DND-41 (cell line): ENCODE measurements around the gene PACS2.
"Not testable (repeated sequence)": the region's sequence is repeated elsewhere in the genome, so short reads cannot be mapped to it uniquely, and the experiment has no call there.

Experiments
- ATAC-seq: fragments of 200-7000 bp; cut with Tn5 transposase; 3 replicates; pipeline ENCODE4 v1.9.1; 2021; ENCODE audit warnings: low read depth; ENCODE audit not compliant: insufficient read depth
- DNase-seq: peaks from one replicate; pipeline ENCODE4 v3.0.0-alpha.2; 2020
- H2AFZ ChIP-seq: 2 replicates; pipeline ENCODE4 v1.6.0; 2012; ENCODE audit warnings: low read depth, low read length
- H3K27ac ChIP-seq: 2 replicates; pipeline ENCODE4 v1.5.1; 2012; ENCODE audit warnings: low read length, inconsistent platforms
- H3K27me3 ChIP-seq: fragments of 200-600 bp; sonication (generic); 2 replicates; pipeline ENCODE4 v1.6.0; 2012; ENCODE audit warnings: low read length, mild to moderate bottlenecking, inconsistent platforms; ENCODE audit not compliant: insufficient read depth, poor library complexity
- H3K36me3 ChIP-seq: 2 replicates; pipeline ENCODE4 v1.5.1; 2012; ENCODE audit warnings: low read length, inconsistent platforms; ENCODE audit not compliant: insufficient read depth
- H3K4me1 ChIP-seq: 2 replicates; pipeline ENCODE4 v1.5.1; 2012; ENCODE audit warnings: mild to moderate bottlenecking, low read length; ENCODE audit not compliant: insufficient read depth
- H3K4me2 ChIP-seq: 2 replicates; pipeline ENCODE4 v1.6.0; 2012; ENCODE audit warnings: mild to moderate bottlenecking, moderate library complexity, low read length, inconsistent platforms; ENCODE audit not compliant: insufficient read depth
- H3K4me3 ChIP-seq, 2 experiments: fragments of 200-600 bp in 1 of 2; shearing (Covaris generic) in 1 of 2; 2 replicates each; pipeline ENCODE4 v1.5.1; 2012 to 2016; ENCODE audit warnings: inconsistent platforms in 2 of 2, low read length in 2 of 2, mild to moderate bottlenecking in 2 of 2, low read depth in 1 of 2, moderate library complexity in 1 of 2
- H3K79me2 ChIP-seq: 2 replicates; pipeline ENCODE4 v1.6.0; 2012; ENCODE audit warnings: low read length, inconsistent platforms; ENCODE audit not compliant: insufficient read depth
- H3K9ac ChIP-seq: 2 replicates; pipeline ENCODE4 v1.6.0; 2012; ENCODE audit warnings: low read depth, mild to moderate bottlenecking, inconsistent platforms, low read length, moderate library complexity
- H3K9me3 ChIP-seq: 2 replicates; pipeline ENCODE4 v1.5.1; 2012; ENCODE audit warnings: low read length, moderate library complexity, mild to moderate bottlenecking, inconsistent platforms; ENCODE audit not compliant: insufficient read depth, severe bottlenecking
- H4K20me1 ChIP-seq: 2 replicates; pipeline ENCODE4 v1.6.0; 2012; ENCODE audit warnings: low read length; ENCODE audit not compliant: insufficient read depth
- CTCF ChIP-seq: IDR thresholded peaks from 2 replicates; pipeline ENCODE4 v1.5.1; 2012; ENCODE audit warnings: borderline replicate concordance, low read length, moderate library complexity, mild to moderate bottlenecking; ENCODE audit not compliant: poor library complexity, severe bottlenecking; ENCODE audit errors: extremely low read depth
- EZH2 ChIP-seq: IDR thresholded peaks from 3 replicates; pipeline ENCODE4 v1.6.1; 2012; ENCODE audit warnings: borderline replicate concordance, low read depth, mild to moderate bottlenecking, moderate library complexity, low read length, inconsistent platforms; ENCODE audit not compliant: severe bottlenecking

PACS2 gene

GRCh38 chr14:105334383-105335230, 20.1 kb downstream of the PACS2 start:
- Histone ChIP-seq H3K9ac (no peak overlapping the region), H4K20me1 (peaks cover 85% of the 10 kb centered on the region)
- ATAC-seq: no peak

GRCh38 chr14:105335231-105335542, 20.6 kb downstream of the PACS2 start:
- H3K27me3 ChIP-seq, H3K4me3 ChIP-seq, H3K9ac ChIP-seq, H3K4me2 ChIP-seq, H3K9me3 ChIP-seq, DNase-seq, ATAC-seq, H3K36me3 ChIP-seq, H3K27ac ChIP-seq, H2AFZ ChIP-seq, H3K4me1 ChIP-seq: not testable (repeated sequence)
- Histone ChIP-seq H4K20me1 (peaks cover 81% of the 10 kb centered on the region), H3K79me2 (peaks cover 65% of the 10 kb centered on the region)

More at GRCh38 chr14:105334383-105335230, 20.1 kb downstream of the PACS2 start:
- Histone ChIP-seq H3K27me3 (no peaks in the 10 kb centered on the region), H3K4me3 (no peak overlapping the region), H3K4me1 (no peaks in the 10 kb centered on the region), H2AFZ (no peak overlapping the region), H3K79me2 (peaks cover 70% of the 10 kb centered on the region), H3K9me3 (no peaks in the 10 kb centered on the region), H3K27ac (no peak overlapping the region), H3K36me3 (peaks cover 8% of the 10 kb centered on the region), H3K4me2 (no peak overlapping the region)
- TF ChIP-seq EZH2 (no peak), CTCF (no peak)
- DNase-seq: no peak

GRCh38 chr14:105335735-105336476, 21.4 kb downstream of the PACS2 start:
- no peaks in the 10 kb centered on the region for H3K4me1 ChIP-seq
- DNase-seq: no peak

More at GRCh38 chr14:105335735-105336476, 21.4 kb downstream of the PACS2 start:
- Histone ChIP-seq H3K27ac (no peak overlapping the region), H3K36me3 (peaks cover 8% of the 10 kb centered on the region), H3K9ac (no peak overlapping the region), H3K4me3 (no peak overlapping the region), H3K27me3 (no peaks in the 10 kb centered on the region), H3K79me2 (peaks cover 59% of the 10 kb centered on the region), H2AFZ (no peak overlapping the region), H4K20me1 (peaks cover 82% of the 10 kb centered on the region), H3K9me3 (no peaks in the 10 kb centered on the region), H3K4me2 (no peak overlapping the region)
- TF ChIP-seq EZH2: no peak
- TF ChIP-seq CTCF: no peak
- ATAC-seq: no peak
